GM12878 (cell line): ENCODE measurements around the gene LMNB1. TPM values are rescaled to one million over a fixed set of nuclear protein-coding genes. Genes with fewer than 3 reads are reported as not detected.

Source experiments
- ATAC-seq: fragments of 200-7000 bp; cut with Tn5 transposase; 3 replicates; pipeline ENCODE4 v1.9.1; 2020; ENCODE audit warnings: mild to moderate bottlenecking, moderate library complexity
- BruUV-seq: library from RNA; stranded (reverse); fragments of 400-500 nt; replicated peaks from 2 replicates; lab custom pipeline; 2021; lab: Mats Ljungman, UMichigan
- CTCF ChIA-PET: fragments of 300-600 bp; sonication (Branson Sonifier 250); formaldehyde crosslinking; extraction: SDS; loops from one replicate; lab custom pipeline; 2021; ENCODE audit warnings: inconsistent platforms; lab: Yijun Ruan, JAX
- POLR2A ChIA-PET: fragments of 350-600 bp; formaldehyde crosslinking; extraction: SDS; loops from one replicate; lab custom pipeline; 2021; ENCODE audit warnings: inconsistent platforms; lab: Charles Lee
- RAD21 ChIA-PET: fragments of 300-600 bp; sonication (Branson Sonifier 250); formaldehyde crosslinking; loops from one replicate; lab custom pipeline; 2023; ENCODE audit warnings: antibody characterized with exemption; ENCODE audit not compliant: unreplicated experiment; lab: Charles Lee
- SMC1A ChIA-PET: fragments of 300-600 bp; sonication (Branson Sonifier 250); formaldehyde crosslinking; loops from one replicate; lab custom pipeline; 2023; ENCODE audit not compliant: unreplicated experiment, uncharacterized antibody; lab: Charles Lee
- DNase-seq: peaks from one replicate; pipeline ENCODE4 v3.0.0-alpha.2; 2011; ENCODE audit warnings: low read depth, low spot score
- FAIRE-seq: peaks from 3 replicates; lab custom pipeline; 2011; peaks lifted over from hg19 to GRCh38; lab: Jason Lieb, UNC
- H2AFZ ChIP-seq: 2 replicates; pipeline ENCODE4 v1.6.0; 2011; ENCODE audit warnings: low read depth, low read length, control low read depth; ENCODE audit not compliant: control insufficient read depth
- H3K27ac ChIP-seq: 2 replicates; pipeline ENCODE4 v1.5.1; 2011; ENCODE audit warnings: control low read depth; ENCODE audit not compliant: control insufficient read depth, insufficient read depth
- H3K27me3 ChIP-seq, 2 experiments: replicated peaks in 1 of 2; 2 replicates each; pipeline versions ENCODE4 v1.6.0 to v1.6.1; 2011; ENCODE audit warnings: low read length in 1 of 2; ENCODE audit not compliant: control insufficient read depth in 2 of 2, insufficient read depth in 2 of 2
- H3K36me3 ChIP-seq, 2 experiments: 2 replicates each; pipeline ENCODE4 v1.5.1; 2011; ENCODE audit warnings: low read length in 1 of 2; ENCODE audit not compliant: control insufficient read depth in 2 of 2, insufficient read depth in 2 of 2
- H3K4me1 ChIP-seq: 2 replicates; pipeline ENCODE4 v1.6.1; 2011; ENCODE audit warnings: mild to moderate bottlenecking, low read length, moderate library complexity, mixed read lengths; ENCODE audit not compliant: control insufficient read depth, insufficient read depth
- H3K4me2 ChIP-seq: 2 replicates; pipeline ENCODE4 v1.6.0; 2011; ENCODE audit warnings: control low read depth; ENCODE audit not compliant: control insufficient read depth, insufficient read depth
- H3K4me3 ChIP-seq: fragments of 200-600 bp; sonication (generic); 2 replicates; pipeline ENCODE4 v1.5.1; 2016
- H3K79me2 ChIP-seq: 2 replicates; pipeline ENCODE4 v1.6.0; 2011; ENCODE audit warnings: low read length; ENCODE audit not compliant: control insufficient read depth, insufficient read depth
- H3K9ac ChIP-seq: 2 replicates; pipeline ENCODE4 v1.8.0; 2011; ENCODE audit warnings: low read length, control low read depth, mixed read lengths; ENCODE audit not compliant: control insufficient read depth, insufficient read depth
- H3K9me3 ChIP-seq: replicated peaks from 3 replicates; pipeline ENCODE4 v1.5.1; 2011; ENCODE audit warnings: mild to moderate bottlenecking, low read length; ENCODE audit not compliant: control insufficient read depth, insufficient read depth
- H4K20me1 ChIP-seq: 2 replicates; pipeline ENCODE4 v1.6.0; 2011; ENCODE audit not compliant: control insufficient read depth, insufficient read depth
- ATF2 ChIP-seq: IDR thresholded peaks from 2 replicates; pipeline ENCODE4 v1.6.1; 2012; ENCODE audit warnings: low read length, inconsistent platforms
- BACH1 ChIP-seq: fragments of 450-650 bp; IDR thresholded peaks from 2 replicates; pipeline ENCODE4 v1.6.1; 2017; ENCODE audit warnings: mild to moderate bottlenecking, borderline replicate concordance
- CBX5 ChIP-seq: sonication (generic); IDR thresholded peaks from 2 replicates; pipeline ENCODE4 v1.6.1; 2016; ENCODE audit warnings: low read depth, moderate library complexity, mild to moderate bottlenecking, inconsistent platforms
- CHD4 ChIP-seq: fragments of 200-600 bp; sonication (generic); IDR thresholded peaks from 2 replicates; pipeline ENCODE4 v1.6.1; 2016; ENCODE audit warnings: mild to moderate bottlenecking
- E2F4 ChIP-seq: IDR thresholded peaks from 2 replicates; pipeline ENCODE4 v1.6.1; 2012; ENCODE audit warnings: low read depth, low read length, improper control_type of control experiment
- GABPA ChIP-seq: IDR thresholded peaks from 2 replicates; pipeline ENCODE4 v1.6.1; 2014; ENCODE audit warnings: antibody characterized with exemption, low read depth, mild to moderate bottlenecking, inconsistent platforms
- HDAC2 ChIP-seq: fragments of 200-600 bp; sonication (generic); IDR thresholded peaks from 2 replicates; pipeline ENCODE4 v1.6.1; 2017
- IRF5 ChIP-seq: fragments of 450-650 bp; IDR thresholded peaks from 2 replicates; pipeline ENCODE4 v1.6.1; 2017; ENCODE audit warnings: borderline replicate concordance
- NR2F1 ChIP-seq: fragments of 450-650 bp; conservative IDR thresholded peaks from 2 replicates; pipeline ENCODE4 v1.6.1; 2017; ENCODE audit warnings: mild to moderate bottlenecking
- PAX5 ChIP-seq: IDR thresholded peaks from 2 replicates; pipeline ENCODE4 v1.6.1; 2011; ENCODE audit warnings: low read depth, low read length, borderline replicate concordance
- PBX3 ChIP-seq: IDR thresholded peaks from 2 replicates; pipeline ENCODE4 v1.6.1; 2011; ENCODE audit warnings: mild to moderate bottlenecking, low read depth, low read length, moderate library complexity; ENCODE audit not compliant: insufficient replicate concordance
- POLR2AphosphoS2 ChIP-seq: IDR thresholded peaks from 2 replicates; pipeline ENCODE4 v1.6.1; 2011; ENCODE audit warnings: low read depth, mild to moderate bottlenecking, low read length, improper control_type of control experiment, moderate library complexity
- WRNIP1 ChIP-seq: IDR thresholded peaks from 2 replicates; pipeline ENCODE4 v1.6.1; 2011; ENCODE audit warnings: low read depth, low read length, improper control_type of control experiment, borderline replicate concordance
- ZNF622 ChIP-seq: fragments of 450-650 bp; IDR thresholded peaks from 2 replicates; pipeline ENCODE4 v1.6.1; 2017; ENCODE audit warnings: mild to moderate bottlenecking, inconsistent platforms
- WGBS: methylation state at CpG from one replicate; pipeline ENCODE4 v1.1.6; 2016; ENCODE audit warnings: low lambda C conversion rate; ENCODE audit not compliant: insufficient replicate concordance, insufficient coverage; ENCODE audit errors: missing lambda C conversion rate; 5-methylcytosine and 5-hydroxymethylcytosine counted together
- in situ Hi-C: fragments of 300-500 bp; cut with MboI; formaldehyde crosslinking; loops from 9 replicates; pipeline ENCODE4 v1.14.3; 2018; ENCODE audit warnings: mixed read lengths
- intact Hi-C: fragments of 100-400 bp; cut with micrococcal nuclease; formaldehyde crosslinking; loops from one replicate; pipeline ENCODE4 v1.14.2; 2022; ENCODE audit not compliant: unreplicated experiment
- polyA plus RNA-seq, 11 experiments: library from polyadenylated mRNA; depleted of rRNA in 4 of 11; unstranded in 6 of 11; stranded (reverse) in 5 of 11; fragments of >200 nt; fragmentation: Nextera tagmentation in 4 of 11; fragmentation: Illumina TruSeq in 1 of 11; extraction: Ambion mirVana in 4 of 11; extraction: Trizol in 1 of 11; gene quantifications; 1 replicate in 1 of 11; 2 replicates in 10 of 11; pipeline versions ENCODE4 v1.2.1 to v1.2.3, GENCODE V29; 2011 to 2016; ENCODE audit warnings: inconsistent platforms in 2 of 11, missing spikeins in 2 of 11, low read depth in 1 of 11
- total RNA-seq, 4 experiments: library from RNA; depleted of rRNA in 3 of 4; stranded (reverse); fragments of >200 nt in 3 of 4; fragmentation: Illumina TruSeq in 1 of 4; extraction: Trizol in 1 of 4; gene quantifications; 2 replicates each; pipeline versions ENCODE4 v1.2.1 to v1.2.3, GENCODE V29; 2013 to 2021

LMNB1 gene
- total and polyA plus RNA-seq, 10 of the 15 experiments (the other 5 are each of a cell fraction or from before 2014, with no cell fraction given): 7.0 to 185 (median 86.4) TPM

GRCh38 chr5:126875303-126875785 lies 98.4 kb downstream of the LMNB1 start:
- in situ Hi-C loops: no loop called here
- Histone ChIP-seq H3K9ac (no peak overlapping the region), H3K79me2 (no peaks in the 10 kb centered on the region), H3K27me3 (no peaks in the 10 kb centered on the region), H4K20me1 (no peaks in the 10 kb centered on the region), H2AFZ (no peak overlapping the region), H3K4me3 (no peak overlapping the region), H3K4me1 (no peaks in the 10 kb centered on the region), H3K36me3 (no peaks in the 10 kb centered on the region), H3K9me3 (no peaks in the 10 kb centered on the region), H3K27ac (no peak overlapping the region), H3K4me2 (no peak overlapping the region)
- intact Hi-C loops: no loop called here
- TF ChIP-seq ZNF622 (no peak), BACH1 (no peak)
- RAD21 ChIA-PET: no interaction called here
- 83% methylated on average over 13 of the region's 13 CpGs for WGBS
- ATAC-seq (no peak), DNase-seq (no peak), FAIRE-seq (no peak)
- CTCF ChIA-PET: no interaction called here
- SMC1A ChIA-PET: no interaction called here
- BruUV-seq: no TSS peak
- POLR2A ChIA-PET: interaction anchor here (0.9 kb wide), 1 partner anchor 156 kb away, joined by 3 read pairs; no protein-coding TSS in a partner anchor

DNA sequence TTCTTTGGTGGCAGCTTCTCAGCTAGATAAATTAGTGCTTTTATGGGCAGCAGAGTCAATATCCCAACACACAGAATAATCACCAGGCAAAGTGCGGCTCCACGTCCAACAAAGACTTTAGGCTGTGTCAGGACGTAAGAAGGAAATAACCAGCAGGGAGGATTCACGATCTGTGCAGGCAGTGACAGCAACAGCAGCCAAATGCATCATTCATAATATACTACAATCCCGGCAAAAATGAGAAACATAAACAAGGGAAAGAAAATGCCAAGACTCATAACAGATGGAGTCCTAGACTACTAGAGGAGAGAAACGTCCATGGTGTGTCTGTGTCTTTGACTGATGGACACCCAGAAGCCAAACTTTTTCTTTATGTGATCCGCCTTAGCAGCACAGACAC lies 100.7 kb downstream of the LMNB1 start:
- RAD21 ChIA-PET: no interaction called here
- H3K4me3 ChIP-seq: no peak overlapping the region
- FAIRE-seq (no peak), ATAC-seq (no peak), DNase-seq (no peak)
- no peaks in the 10 kb centered on the region for H3K9me3 ChIP-seq
- intact Hi-C loops (no loop called here), in situ Hi-C loops (no loop called here)
- POLR2A ChIA-PET: no interaction called here
- H3K36me3 ChIP-seq: no peaks in the 10 kb centered on the region
- WGBS: 77% methylated on average over 7 of the region's 7 CpGs
- no peak overlapping the region for H3K9ac ChIP-seq
- BruUV-seq: no TSS peak
- H3K4me2 ChIP-seq: no peak overlapping the region
- H3K4me1 ChIP-seq: no peaks in the 10 kb centered on the region
- H3K79me2 ChIP-seq: no peaks in the 10 kb centered on the region
- H3K27me3 ChIP-seq: no peaks in the 10 kb centered on the region
- no peaks in the 10 kb centered on the region for H4K20me1 ChIP-seq
- SMC1A ChIA-PET: interaction anchor here (1.7 kb wide), 1 partner anchor 10 kb away, joined by 5 read pairs; no protein-coding TSS in a partner anchor
- no peak overlapping the region for H2AFZ ChIP-seq
- H3K27ac ChIP-seq: no peak overlapping the region
- CTCF ChIA-PET: no interaction called here
- TF ChIP-seq CBX5: no peak
- no peak for TF ChIP-seq PAX5
- no peak for TF ChIP-seq HDAC2
- TF ChIP-seq E2F4: no peak
- no peak for TF ChIP-seq ATF2
- no peak for TF ChIP-seq POLR2AphosphoS2
- no peak for TF ChIP-seq GABPA
- TF ChIP-seq CHD4: no peak
- no peak for TF ChIP-seq WRNIP1
- no peak for TF ChIP-seq PBX3
- TF ChIP-seq NR2F1: no peak
- no peak for TF ChIP-seq IRF5
